D721Med (cell line): ENCODE data around the gene TMED8.
"Not testable (repeated sequence)": the region's sequence is repeated elsewhere in the genome, so short reads cannot be mapped to it uniquely, and the experiment has no call there.

Experiments
- DNase-seq: peaks from one replicate; pipeline ENCODE4 v3.0.0; 2011; ENCODE audit warnings: low spot score; ENCODE audit not compliant: insufficient read length
- FAIRE-seq: peaks from 2 replicates; lab custom pipeline; 2011; peaks lifted over from hg19 to GRCh38; lab: Jason Lieb, UNC
- TF ChIP-seq, protein P1 (sequence below): IDR thresholded peaks from 2 replicates; pipeline ENCODE4 v1.5.1; 2012; ENCODE audit warnings: mild to moderate bottlenecking, control low read depth; ENCODE audit not compliant: insufficient read depth; ENCODE audit errors: missing control alignments

Gene TMED8

DNA sequence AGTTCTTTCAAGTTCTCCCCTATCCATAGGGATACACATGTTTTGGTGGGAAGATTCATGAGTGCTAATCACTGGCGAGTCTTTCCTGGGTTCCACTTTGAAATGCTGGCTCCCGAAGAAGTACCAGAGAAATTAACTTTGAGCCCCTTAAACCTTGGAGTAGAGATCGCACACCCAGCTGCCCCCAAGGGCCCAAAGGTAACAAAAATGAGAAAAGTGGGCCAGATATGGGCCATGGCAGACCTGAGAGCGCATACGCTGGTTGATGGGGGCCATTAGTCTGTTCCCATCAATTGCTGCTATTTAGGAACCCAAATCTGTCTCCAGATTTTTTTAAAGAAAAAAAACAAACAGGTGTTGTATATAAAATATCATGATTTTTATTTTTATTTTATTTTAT, 53.9 kb downstream of the TMED8 start:
- TF ChIP-seq, protein P1, sequence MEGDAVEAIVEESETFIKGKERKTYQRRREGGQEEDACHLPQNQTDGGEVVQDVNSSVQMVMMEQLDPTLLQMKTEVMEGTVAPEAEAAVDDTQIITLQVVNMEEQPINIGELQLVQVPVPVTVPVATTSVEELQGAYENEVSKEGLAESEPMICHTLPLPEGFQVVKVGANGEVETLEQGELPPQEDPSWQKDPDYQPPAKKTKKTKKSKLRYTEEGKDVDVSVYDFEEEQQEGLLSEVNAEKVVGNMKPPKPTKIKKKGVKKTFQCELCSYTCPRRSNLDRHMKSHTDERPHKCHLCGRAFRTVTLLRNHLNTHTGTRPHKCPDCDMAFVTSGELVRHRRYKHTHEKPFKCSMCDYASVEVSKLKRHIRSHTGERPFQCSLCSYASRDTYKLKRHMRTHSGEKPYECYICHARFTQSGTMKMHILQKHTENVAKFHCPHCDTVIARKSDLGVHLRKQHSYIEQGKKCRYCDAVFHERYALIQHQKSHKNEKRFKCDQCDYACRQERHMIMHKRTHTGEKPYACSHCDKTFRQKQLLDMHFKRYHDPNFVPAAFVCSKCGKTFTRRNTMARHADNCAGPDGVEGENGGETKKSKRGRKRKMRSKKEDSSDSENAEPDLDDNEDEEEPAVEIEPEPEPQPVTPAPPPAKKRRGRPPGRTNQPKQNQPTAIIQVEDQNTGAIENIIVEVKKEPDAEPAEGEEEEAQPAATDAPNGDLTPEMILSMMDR: no peak
- FAIRE-seq: no peak

DNA sequence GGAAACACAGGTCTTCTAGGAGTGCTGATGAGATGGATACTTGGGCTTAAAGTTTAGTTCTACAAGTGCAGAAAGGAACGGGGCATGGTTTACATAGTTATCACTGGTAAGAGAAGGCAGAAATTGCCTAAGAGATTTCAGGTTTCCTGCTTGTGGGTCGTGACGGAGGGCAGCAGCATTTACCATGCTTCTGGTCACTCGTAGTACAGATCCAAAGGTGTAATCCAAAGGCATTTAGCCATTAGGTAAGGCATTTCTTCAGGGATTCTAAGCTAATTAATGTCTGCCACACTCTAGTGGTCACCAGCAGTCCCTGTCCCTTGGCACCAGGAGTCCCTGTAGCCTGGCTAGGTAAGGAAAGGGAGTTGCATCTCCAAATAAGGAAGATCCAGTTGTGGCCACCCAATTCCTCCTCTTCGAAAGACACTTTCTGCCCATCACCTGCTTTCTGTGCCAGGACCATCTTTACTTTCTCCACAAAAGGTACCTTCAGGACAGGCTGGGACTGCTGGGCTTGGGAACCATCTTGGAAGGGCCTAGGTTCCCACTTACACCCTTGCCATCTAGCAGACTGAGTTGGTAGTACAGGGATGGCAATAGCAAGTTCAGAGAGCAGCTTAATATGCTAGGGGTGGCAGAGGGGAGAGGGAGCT, 54.5 kb downstream of the TMED8 start:
- FAIRE-seq: peak; percentile 29
- TF ChIP-seq, protein P1: no peak
- no peak for DNase-seq

More for the DNA sequence above, 53.9 kb downstream of the TMED8 start:
- no peak for DNase-seq

DNA sequence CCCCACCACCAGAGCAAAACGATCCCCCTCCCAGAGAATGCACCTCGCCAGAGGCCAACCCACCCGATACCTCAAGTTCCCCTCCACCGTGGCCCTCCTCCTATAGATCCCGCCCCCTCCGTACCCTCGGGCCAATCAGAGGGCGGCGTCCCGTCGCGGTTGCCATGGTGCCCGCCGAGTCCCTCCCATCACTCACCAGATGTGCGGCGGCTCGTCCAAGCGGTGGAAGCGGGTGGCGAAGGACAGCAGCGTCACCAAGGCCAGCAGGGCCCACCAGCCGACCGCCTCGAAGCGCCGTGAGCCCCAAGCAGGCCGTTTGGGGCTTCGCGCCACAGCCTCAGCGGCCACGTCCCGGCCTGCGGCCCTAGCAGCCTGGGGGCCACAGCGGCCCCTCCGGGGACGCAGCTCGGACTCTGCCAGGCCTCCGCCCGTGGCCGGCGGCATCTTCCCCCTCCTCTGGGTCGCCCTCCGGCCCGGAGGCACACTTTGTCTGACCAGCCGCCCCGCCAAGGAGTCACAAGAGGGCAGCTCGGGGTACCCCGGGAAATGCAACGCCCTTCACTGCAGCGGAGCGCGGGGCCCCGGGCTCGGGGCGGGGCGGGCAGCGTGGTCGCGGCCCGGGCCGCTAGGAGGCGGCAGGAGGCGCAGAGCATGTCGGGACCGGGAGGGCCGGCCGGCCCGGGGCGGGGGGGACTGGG, 56.5 kb downstream of the TMED8 start, which contains the start of gene POMT2:
Gene POMT2, minus strand, starts transcription at position 646 of the 698 bp plus-strand sequence. Its CDS starts 202 bp downstream, at position 444.
- FAIRE-seq: no peak
- TF ChIP-seq, protein P1: peak; percentile 11

DNA sequence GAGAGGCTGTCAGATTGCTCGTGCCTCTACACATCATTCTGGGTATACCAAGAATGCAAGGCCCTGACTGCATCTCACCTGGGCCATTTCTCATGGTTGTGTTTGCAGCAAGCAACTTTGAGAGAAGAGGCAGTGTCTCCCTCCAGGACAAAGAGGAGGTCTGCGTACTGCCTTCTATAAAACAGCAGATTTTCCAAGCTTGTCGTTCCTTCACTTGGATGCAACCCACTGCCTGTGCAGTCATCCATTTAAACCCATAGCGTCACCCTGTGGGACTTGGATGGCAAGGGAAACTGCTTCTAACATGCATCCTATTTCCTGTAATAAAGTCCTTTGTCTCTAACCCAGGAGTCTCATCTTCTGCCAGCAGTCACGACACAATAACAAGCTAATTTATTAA, 57.5 kb downstream of the TMED8 start:
- DNase-seq (no peak), FAIRE-seq (no peak)
- TF ChIP-seq, protein P1: no peak

More for the DNA sequence above, 56.5 kb downstream of the TMED8 start, which contains the start of gene POMT2:
- peak; percentile 62 for DNase-seq

DNA sequence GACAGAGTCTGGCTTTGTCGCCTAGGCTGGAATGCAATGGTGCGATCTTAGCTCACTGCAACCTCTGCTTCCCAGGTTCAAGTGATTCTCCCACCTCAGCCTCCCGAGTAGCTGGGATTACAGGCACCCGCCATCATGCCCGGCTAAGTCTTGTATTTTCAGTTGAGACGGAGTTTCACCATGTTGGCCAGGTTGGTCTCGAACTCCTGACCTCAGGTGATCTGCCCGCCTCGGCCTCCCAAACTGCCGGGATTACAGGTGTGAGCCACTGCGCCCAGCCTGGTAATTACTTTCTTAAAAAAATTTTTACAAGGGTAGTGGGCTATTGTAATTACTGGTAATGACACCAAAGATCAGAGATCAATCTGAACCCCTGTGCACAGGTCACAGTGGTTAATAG, 58.1 kb downstream of the TMED8 start:
- not testable (repeated sequence) for DNase-seq, FAIRE-seq

DNA sequence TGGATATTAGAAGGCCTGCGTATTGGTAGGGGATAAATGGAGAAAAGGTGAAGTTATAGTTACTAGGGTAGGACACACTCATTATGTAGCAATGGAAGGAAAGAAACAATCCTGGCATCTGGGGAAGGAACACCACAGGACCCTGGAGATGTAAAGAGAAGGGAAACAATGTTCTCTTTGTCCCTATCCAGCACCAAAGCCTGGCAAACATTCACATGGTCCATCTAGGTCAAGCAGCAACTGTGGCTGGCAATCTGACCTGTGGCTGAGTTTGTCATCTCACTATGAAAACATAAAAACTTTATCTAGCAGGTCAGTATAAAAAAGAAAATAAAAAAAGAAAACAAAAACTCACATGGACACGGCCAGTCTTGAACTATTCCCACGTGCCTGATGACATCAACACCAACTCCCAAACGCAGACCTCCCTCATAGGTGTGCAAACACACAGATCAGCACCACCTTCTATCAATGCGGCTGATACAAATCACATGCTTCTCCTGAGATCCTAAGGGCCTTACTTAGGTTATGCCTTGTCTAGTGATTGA, 58.8 kb downstream of the TMED8 start:
- no peak for DNase-seq
- TF ChIP-seq, protein P1: no peak
- no peak for FAIRE-seq

DNA sequence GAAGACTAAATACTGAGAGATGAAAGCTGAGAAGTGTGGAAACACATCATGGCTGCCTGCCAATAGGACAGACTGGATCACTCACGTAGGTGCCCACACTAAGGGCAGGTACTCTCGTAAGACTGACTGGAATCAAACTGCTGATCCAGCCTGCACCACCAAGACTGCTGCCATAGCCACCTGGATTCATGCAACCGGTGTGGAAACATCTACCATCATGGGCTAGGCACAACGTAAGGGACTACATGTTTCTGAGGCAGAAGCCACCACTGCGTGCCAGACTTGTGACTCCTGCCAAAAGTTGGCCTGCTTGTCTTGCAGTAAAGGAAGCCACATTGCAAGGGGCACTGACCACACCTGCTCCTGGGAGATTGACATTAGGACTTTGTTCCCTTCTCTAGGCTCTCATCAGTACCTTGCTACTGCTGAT, 60.0 kb downstream of the TMED8 start:
- TF ChIP-seq, protein P1: no peak
- FAIRE-seq: no peak
- DNase-seq: no peak
